H9 (cell line): Measurements from ENCODE around the gene POLK. TPM values are rescaled to one million over a fixed set of nuclear protein-coding genes. Genes with fewer than 3 reads are reported as not detected.

ENCODE experiments used
- DNase-seq: peaks from one replicate; pipeline ENCODE4 v3.0.0-alpha.2; 2017
- H2AFZ ChIP-seq: one replicate; pipeline ENCODE4 v1.6.1; 2013; ENCODE audit warnings: mild to moderate bottlenecking, low read length, control low read depth, moderate library complexity
- H2AK5ac ChIP-seq: 2 replicates; pipeline ENCODE4 v1.6.1; 2013; ENCODE audit warnings: low read length, control low read depth, mixed read lengths; ENCODE audit not compliant: insufficient read length
- H2BK120ac ChIP-seq: one replicate; pipeline ENCODE4 v1.6.1; 2013; ENCODE audit warnings: low read depth, mild to moderate bottlenecking, low read length, control low read depth, inconsistent platforms; ENCODE audit not compliant: poor library complexity, severe bottlenecking
- H2BK12ac ChIP-seq: 2 replicates; pipeline ENCODE4 v1.6.1; 2013; ENCODE audit warnings: low read length, control low read depth, mixed read lengths, low read depth; ENCODE audit not compliant: insufficient read length
- H2BK15ac ChIP-seq: 2 replicates; pipeline ENCODE4 v1.6.1; 2013; ENCODE audit warnings: low read depth, low read length, control low read depth
- H2BK20ac ChIP-seq: one replicate; pipeline ENCODE4 v1.6.1; 2013; ENCODE audit warnings: low read depth, mild to moderate bottlenecking, low read length, control low read depth, inconsistent platforms; ENCODE audit not compliant: poor library complexity, severe bottlenecking
- H2BK5ac ChIP-seq: 2 replicates; pipeline ENCODE4 v1.6.1; 2013; ENCODE audit warnings: low read length, control low read depth, mixed read lengths; ENCODE audit not compliant: insufficient read length
- H3K14ac ChIP-seq: 2 replicates; pipeline ENCODE4 v1.6.1; 2013; ENCODE audit warnings: low read length, control low read depth; ENCODE audit not compliant: insufficient read depth
- H3K18ac ChIP-seq: 2 replicates; pipeline ENCODE4 v1.6.1; 2013; ENCODE audit warnings: low read depth, mild to moderate bottlenecking, mixed read lengths, low read length, control low read depth; ENCODE audit not compliant: insufficient read length
- H3K23ac ChIP-seq: 2 replicates; pipeline ENCODE4 v1.6.1; 2013; ENCODE audit warnings: low read length, control low read depth, mixed read lengths, low read depth; ENCODE audit not compliant: insufficient read length
- H3K23me2 ChIP-seq: 2 replicates; pipeline ENCODE4 v1.6.1; 2013; ENCODE audit warnings: low read depth, mild to moderate bottlenecking, mixed read lengths, low read length, control low read depth; ENCODE audit not compliant: insufficient read length, poor library complexity, severe bottlenecking
- H3K27ac ChIP-seq: 2 replicates; pipeline ENCODE4 v1.5.1; 2013; ENCODE audit warnings: low read length, control low read depth, mixed read lengths, low read depth; ENCODE audit not compliant: insufficient read length
- H3K27me3 ChIP-seq: 2 replicates; pipeline ENCODE4 v1.6.1; 2013; ENCODE audit warnings: low read length, control low read depth, inconsistent platforms; ENCODE audit not compliant: insufficient read depth
- H3K4ac ChIP-seq: 2 replicates; pipeline ENCODE4 v1.6.1; 2013; ENCODE audit warnings: low read depth, mild to moderate bottlenecking, control low read depth, inconsistent platforms, low read length, moderate library complexity
- H3K4me1 ChIP-seq: 2 replicates; pipeline ENCODE4 v1.6.1; 2013; ENCODE audit warnings: low read length, control low read depth, inconsistent platforms; ENCODE audit not compliant: insufficient read depth
- H3K4me2 ChIP-seq: 2 replicates; pipeline ENCODE4 v1.6.1; 2013; ENCODE audit warnings: low read length, control low read depth, mixed read lengths; ENCODE audit not compliant: insufficient read length, insufficient read depth
- H3K56ac ChIP-seq: 2 replicates; pipeline ENCODE4 v1.6.1; 2013; ENCODE audit warnings: low read depth, mild to moderate bottlenecking, mixed read lengths, low read length, control low read depth; ENCODE audit not compliant: insufficient read length
- H3K79me1 ChIP-seq: 2 replicates; pipeline ENCODE4 v1.6.1; 2013; ENCODE audit warnings: low read depth, mild to moderate bottlenecking, moderate library complexity, low read length, control low read depth, inconsistent platforms; ENCODE audit not compliant: insufficient read depth, poor library complexity, severe bottlenecking
- H3K79me2 ChIP-seq: 2 replicates; pipeline ENCODE4 v1.6.1; 2013; ENCODE audit warnings: low read length, control low read depth, inconsistent platforms; ENCODE audit not compliant: insufficient read depth
- H3K9ac ChIP-seq: 2 replicates; pipeline ENCODE4 v1.6.1; 2013; ENCODE audit warnings: low read length, control low read depth, mixed read lengths; ENCODE audit not compliant: insufficient read length; ENCODE audit errors: extremely low read depth
- H3K9me3 ChIP-seq: one replicate; pipeline ENCODE4 v1.6.1; 2013; ENCODE audit warnings: low read depth, low read length, inconsistent platforms; ENCODE audit not compliant: control insufficient read depth
- H3T11ph ChIP-seq: one replicate; pipeline ENCODE4 v1.6.1; 2013; ENCODE audit warnings: mild to moderate bottlenecking, low read length, control low read depth, inconsistent platforms
- H4K20me1 ChIP-seq: one replicate; pipeline ENCODE4 v1.6.1; 2013; ENCODE audit not compliant: control insufficient read depth, insufficient read length, insufficient read depth
- H4K5ac ChIP-seq: 2 replicates; pipeline ENCODE4 v1.6.1; 2013; ENCODE audit warnings: low read depth, mild to moderate bottlenecking, mixed read lengths, low read length, control low read depth; ENCODE audit not compliant: insufficient read length
- H4K8ac ChIP-seq: replicated peaks from 2 replicates; pipeline ENCODE4 v1.6.1; 2013; ENCODE audit warnings: low read length, control low read depth, mixed read lengths, low read depth; ENCODE audit not compliant: insufficient read length
- H4K91ac ChIP-seq: 2 replicates; pipeline ENCODE4 v1.6.1; 2013; ENCODE audit warnings: low read depth, mild to moderate bottlenecking, moderate library complexity, mixed read lengths, low read length, control low read depth; ENCODE audit not compliant: insufficient read length
- H3K27ac Mint-ChIP-seq, 3 experiments: 2 replicates in 2 of 3; 3 replicates in 1 of 3; pipeline ENCODE4 v1.8.0; 2020 to 2021; ENCODE audit warnings: mixed read lengths in 3 of 3, mild to moderate bottlenecking in 1 of 3, moderate library complexity in 1 of 3
- H3K27me3 Mint-ChIP-seq: 2 replicates; pipeline ENCODE4 v1.8.0; 2021; ENCODE audit warnings: low read depth, mild to moderate bottlenecking, moderate library complexity, mixed read lengths
- H3K36me3 Mint-ChIP-seq, 3 experiments: 2 replicates in 2 of 3; 3 replicates in 1 of 3; pipeline ENCODE4 v1.8.0; 2020 to 2021; ENCODE audit warnings: low read depth in 3 of 3, mixed read lengths in 3 of 3; ENCODE audit not compliant: insufficient read depth in 1 of 3
- H3K4me1 Mint-ChIP-seq, 2 experiments: 2 replicates each; pipeline ENCODE4 v1.8.0; 2020; ENCODE audit warnings: mixed read lengths in 2 of 2
- H3K4me3 Mint-ChIP-seq, 2 experiments: 2 replicates in 1 of 2; 3 replicates in 1 of 2; pipeline ENCODE4 v1.8.0; 2020 to 2021; ENCODE audit warnings: mild to moderate bottlenecking in 2 of 2, mixed read lengths in 2 of 2, moderate library complexity in 1 of 2
- H3K9me3 Mint-ChIP-seq, 2 experiments: 2 replicates in 1 of 2; 3 replicates in 1 of 2; pipeline ENCODE4 v1.8.0; 2020; ENCODE audit warnings: mild to moderate bottlenecking in 2 of 2, mixed read lengths in 2 of 2, moderate library complexity in 1 of 2
- CTCF ChIP-seq: fragments of 200-600 bp; sonication (generic); conservative IDR thresholded peaks from 3 replicates; pipeline ENCODE4 v1.8.0; 2021; ENCODE audit warnings: antibody characterized with exemption, mild to moderate bottlenecking
- WGBS: extraction: QIAGEN DNeasy Blood & Tissue Kit; methylation state at CpG from one replicate; pipeline ENCODE4 v1.1.7; 2013; ENCODE audit warnings: missing lambda C conversion rate, low lambda C conversion rate, mixed read lengths; ENCODE audit not compliant: insufficient read length; ENCODE audit errors: extremely low coverage; 5-methylcytosine and 5-hydroxymethylcytosine counted together
- total RNA-seq: library from RNA; stranded (reverse); gene quantifications from 2 replicates; pipeline ENCODE4 v1.2.1, GENCODE V29; 2021

POLK gene
- total RNA-seq, 1 experiment from 2014 or later: 7.6 TPM

DNA sequence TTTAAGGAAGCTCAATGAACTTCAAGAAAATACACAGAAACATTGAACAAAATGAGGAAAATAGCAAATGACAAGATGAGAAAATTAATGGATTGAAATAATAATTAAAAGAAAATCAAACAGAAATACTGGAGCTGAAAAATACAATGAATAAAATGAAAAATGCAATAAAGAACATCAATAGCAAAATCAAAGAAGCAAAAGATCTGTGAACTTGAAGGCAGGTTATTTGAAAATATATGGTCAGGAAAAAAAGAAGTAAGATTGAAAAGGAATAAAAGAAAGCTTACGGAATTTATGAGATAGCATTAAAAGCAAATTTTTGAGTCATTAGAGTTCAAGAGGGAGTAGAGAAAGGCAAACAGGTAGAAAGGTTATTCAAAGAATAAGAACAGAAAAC lies 42.7 kb upstream of the POLK start:
- Mint-ChIP-seq H3K27ac (no peak overlapping the region), H3K4me3 (no peak overlapping the region), H3K9me3 (peaks cover 0 to 10% of the 10 kb centered on the region in 2 experiments; a peak in 2 of 5 replicates), H3K4me1 (peaks cover 23 to 35% of the 10 kb centered on the region in 2 experiments), H3K36me3 (peaks cover 0 to 12% (median 8%) of the 10 kb centered on the region in 3 experiments; a peak in 5 of 7 replicates), H3K27me3 (no peaks in the 10 kb centered on the region)
- H4K5ac ChIP-seq: no peak overlapping the region
- H2BK15ac ChIP-seq: no peak overlapping the region
- no peak overlapping the region for H2AK5ac ChIP-seq
- no peak overlapping the region for H2BK12ac ChIP-seq
- H3T11ph ChIP-seq: no peak overlapping the region
- H3K4me2 ChIP-seq: no peak overlapping the region
- H3K18ac ChIP-seq: no peak overlapping the region
- H3K9me3 ChIP-seq: no peaks in the 10 kb centered on the region
- H3K23me2 ChIP-seq: no peaks in the 10 kb centered on the region
- peaks cover 3% of the 10 kb centered on the region; the same call in 1 of the 2 replicates for H3K79me2 ChIP-seq
- 100% methylated on average over 1 of the region's 1 CpG for WGBS
- peaks cover 4% of the 10 kb centered on the region for H3K79me1 ChIP-seq
- H3K4me1 ChIP-seq: peaks cover 12% of the 10 kb centered on the region
- H3K4ac ChIP-seq: no peak overlapping the region
- no peak overlapping the region for H3K14ac ChIP-seq
- H3K27me3 ChIP-seq: no peaks in the 10 kb centered on the region
- no peak overlapping the region for H3K9ac ChIP-seq
- no peak overlapping the region for H3K27ac ChIP-seq
- no peak overlapping the region for H2BK5ac ChIP-seq
- no peak overlapping the region for H4K91ac ChIP-seq
- no peak overlapping the region for H2BK20ac ChIP-seq
- no peak overlapping the region for H3K56ac ChIP-seq
- no peaks in the 10 kb centered on the region for H4K20me1 ChIP-seq
- no peak overlapping the region for H2AFZ ChIP-seq
- no peak overlapping the region for H2BK120ac ChIP-seq
- no peak overlapping the region for H4K8ac ChIP-seq
- DNase-seq: no peak
- no peak overlapping the region for H3K23ac ChIP-seq
- TF ChIP-seq CTCF: no peak
